ENCODE results near the gene PEX26. TPM values are rescaled to one million over a fixed set of nuclear protein-coding genes. Genes with fewer than 3 reads are reported as not detected.

Gene PEX26
- total RNA-seq, 2 experiments from 2014 or later = 57.8 to 59.7 TPM

- Mint-ChIP-seq H3K27ac (no peak overlapping the region), H3K4me1 (ENCODE audit: low read depth) (no peaks in the 10 kb centered on the region), H3K27me3 (peaks cover 30% of the 10 kb centered on the region), H3K36me3 (ENCODE audit: low read depth) (no peaks in the 10 kb centered on the region), H3K9me3 (no peaks in the 10 kb centered on the region), H3K4me3 (no peak overlapping the region)
- ChIA-PET POLR2A (interaction anchor here (0.9 to 2.2 kb wide), 2 partner anchors 11 to 13 kb away, joined by 3 to 9 read pairs; partner anchors contain the start of gene PEX26), CTCF (interaction anchor here (0.7 to 1.0 kb wide), 2 partner anchors 12 to 39 kb away, joined by 3 read pairs; no protein-coding TSS in a partner anchor)
- TF ChIP-seq CTCF (IDR thresholded peaks at IDR 0.05) = no peak
- intact Hi-C loops (cut with micrococcal nuclease) = no loop called here
- ATAC-seq (no peak), DNase-seq (no peak)
Measured at GRCh38 chr22:18064636-18065035, 13.2 kb upstream of the PEX26 start.

GRCh38 chr22:18065256-18065655 is 12.5 kb upstream of the PEX26 start:
- Mint-ChIP-seq H3K9me3 (no peaks in the 10 kb centered on the region), H3K36me3 (ENCODE audit: low read depth) (no peaks in the 10 kb centered on the region), H3K4me3 (no peak overlapping the region), H3K27ac (no peak overlapping the region), H3K4me1 (ENCODE audit: low read depth) (no peaks in the 10 kb centered on the region), H3K27me3 (peaks cover 27% of the 10 kb centered on the region)
- DNase-seq (no peak), ATAC-seq (no peak)
- TF ChIP-seq CTCF (IDR thresholded peaks at IDR 0.05) = no peak
- POLR2A ChIA-PET = interaction anchor here (0.9 to 2.2 kb wide), 2 partner anchors 11 to 12 kb away, joined by 3 to 9 read pairs; partner anchors contain the start of gene PEX26
- intact Hi-C loops (cut with micrococcal nuclease) = no loop called here
- CTCF ChIA-PET = interaction anchor here (0.7 to 2.0 kb wide), 3 partner anchors 11 to 236 kb away, joined by 3 to 6 read pairs (median 3); no protein-coding TSS in a partner anchor

GRCh38 chr22:18066181-18066859 is 11.5 kb upstream of the PEX26 start:
- H3K27ac Mint-ChIP-seq = no peak overlapping the region

GRCh38 chr22:18067121-18067520 is 10.7 kb upstream of the PEX26 start:
- POLR2A ChIA-PET = no interaction called here
- no peaks in the 10 kb centered on the region for H3K9me3 Mint-ChIP-seq
- intact Hi-C loops (cut with micrococcal nuclease) = no loop called here
- DNase-seq (no peak), ATAC-seq (no peak)
- H3K27ac Mint-ChIP-seq = no peak overlapping the region
- CTCF ChIA-PET = no interaction called here
- H3K27me3 Mint-ChIP-seq = peaks cover 24% of the 10 kb centered on the region
- H3K4me1 Mint-ChIP-seq (ENCODE audit: low read depth) = no peaks in the 10 kb centered on the region
- H3K36me3 Mint-ChIP-seq (ENCODE audit: low read depth) = no peaks in the 10 kb centered on the region
- no peak overlapping the region for H3K4me3 Mint-ChIP-seq
- TF ChIP-seq CTCF (IDR thresholded peaks at IDR 0.05) = no peak

More at GRCh38 chr22:18066181-18066859, 11.5 kb upstream of the PEX26 start:
- Mint-ChIP-seq H3K27me3 (peaks cover 25% of the 10 kb centered on the region), H3K4me3 (no peak overlapping the region), H3K36me3 (ENCODE audit: low read depth) (no peaks in the 10 kb centered on the region), H3K4me1 (ENCODE audit: low read depth) (no peaks in the 10 kb centered on the region), H3K9me3 (no peaks in the 10 kb centered on the region)
- POLR2A ChIA-PET = interaction anchor here (2.2 kb wide), 1 partner anchor 11 kb away, joined by 9 read pairs; the partner anchor contains the start of gene PEX26
- DNase-seq (no peak), ATAC-seq (no peak)
- intact Hi-C loops (cut with micrococcal nuclease) = no loop called here
- no peak for TF ChIP-seq CTCF (IDR thresholded peaks at IDR 0.05)
- CTCF ChIA-PET = interaction anchor here (1.3 to 2.0 kb wide), 2 partner anchors 9 to 237 kb away, joined by 6 read pairs; no protein-coding TSS in a partner anchor

Measured in activated CD8-positive, alpha-beta T cell treated with anti-CD3 and anti-CD28 coated beads for 36 hours (primary cell).